Fibroblast of pulmonary artery (primary cell): Measurements from ENCODE around the gene MYL5.

Experiments
- DNase-seq: peaks from one replicate; pipeline ENCODE4 v3.0.0-alpha.2; 2010; ENCODE audit warnings: low read depth
- H3K4me3 ChIP-seq: replicated peaks from 2 replicates; pipeline ENCODE4 v1.5.1; 2011; ENCODE audit warnings: low read depth, mild to moderate bottlenecking, control low read depth, low read length, moderate library complexity
- CTCF ChIP-seq: IDR thresholded peaks from 2 replicates; pipeline ENCODE4 v1.5.1; 2011; ENCODE audit warnings: mild to moderate bottlenecking, control low read depth, low read length, inconsistent platforms; ENCODE audit errors: missing control alignments

Gene MYL5

GRCh38 chr4:650461-650860 lies 23.9 kb upstream of the MYL5 start:
- no peak for DNase-seq
- H3K4me3 ChIP-seq: no peak overlapping the region
- TF ChIP-seq CTCF: no peak

- TF ChIP-seq CTCF: no peak
- no peak overlapping the region for H3K4me3 ChIP-seq
- DNase-seq: no peak
Observed at GRCh38 chr4:650951-651883, 23.1 kb upstream of the MYL5 start.

GRCh38 chr4:651884-652642 lies 22.3 kb upstream of the MYL5 start:
- DNase-seq: no peak
- no peak for TF ChIP-seq CTCF

DNA sequence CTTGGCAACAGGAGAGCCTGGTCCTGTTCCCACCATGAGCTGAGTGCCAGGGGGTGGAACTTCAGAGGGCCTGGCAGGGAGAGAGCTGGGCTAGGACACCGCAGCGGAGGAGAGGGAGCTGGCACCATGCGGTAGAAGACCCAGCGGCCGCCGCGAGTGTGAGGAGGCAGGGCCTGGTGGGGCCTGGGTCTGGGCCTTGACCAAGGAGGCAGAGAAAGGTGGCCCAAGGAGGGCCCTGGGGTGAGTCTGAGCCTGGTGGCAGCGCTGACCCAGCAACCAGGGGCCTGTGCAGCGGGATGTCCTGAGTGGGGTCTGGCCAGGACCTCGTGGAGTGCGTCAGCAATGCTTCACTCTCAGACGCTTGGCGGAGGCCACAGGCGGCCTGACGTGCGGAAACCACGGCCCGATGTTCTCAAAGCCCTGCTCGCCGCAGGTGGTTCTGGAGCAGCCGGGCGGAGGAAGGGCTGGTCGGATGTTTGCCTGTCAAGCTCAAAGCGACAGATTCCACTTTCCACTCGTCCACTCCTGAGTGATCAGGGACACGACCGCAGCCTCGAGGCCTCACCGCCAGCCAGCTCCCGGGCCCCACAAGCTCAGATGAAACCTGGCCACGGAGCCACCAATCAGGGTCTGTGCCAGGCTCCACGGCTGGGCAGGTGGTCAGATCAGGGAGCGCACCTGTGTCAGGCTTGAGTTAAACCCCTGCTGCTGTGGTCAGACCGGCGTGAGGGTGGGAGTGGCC lies 21.1 kb upstream of the MYL5 start:
- no peak overlapping the region for H3K4me3 ChIP-seq
- DNase-seq: no peak
- TF ChIP-seq CTCF: no peak

More at GRCh38 chr4:651884-652642, 22.3 kb upstream of the MYL5 start:
- no peak overlapping the region for H3K4me3 ChIP-seq

- no peak overlapping the region for H3K4me3 ChIP-seq
- TF ChIP-seq CTCF: no peak
- no peak for DNase-seq
Observed at GRCh38 chr4:653831-654502, 20.4 kb upstream of the MYL5 start.

DNA sequence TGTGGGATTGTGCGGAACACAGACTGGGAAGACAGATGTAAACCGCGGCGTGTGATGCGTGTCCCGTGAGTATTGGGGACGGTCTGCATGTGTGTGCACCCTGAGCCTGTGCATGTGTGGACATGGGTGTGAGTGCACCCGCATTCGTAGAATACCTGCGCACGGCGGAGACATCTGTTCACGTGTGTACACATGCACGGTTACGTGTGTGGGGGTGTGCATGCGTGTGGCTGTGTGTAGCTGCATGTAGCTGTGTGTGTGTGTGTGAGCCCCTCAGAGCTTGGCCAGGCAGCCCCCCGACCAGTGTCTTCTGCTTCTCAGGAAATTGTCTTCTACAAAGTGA lies 19.9 kb upstream of the MYL5 start:
- no peak for TF ChIP-seq CTCF

More for the DNA sequence above, 19.9 kb upstream of the MYL5 start:
- no peak overlapping the region for H3K4me3 ChIP-seq
- DNase-seq: no peak
